Measurements from ENCODE around the gene PTAR1. TPM values are rescaled to one million over a fixed set of nuclear protein-coding genes. Genes with fewer than 3 reads are reported as not detected.

Gene PTAR1
- total and polyA plus RNA-seq, 8 donors = 49.5 to 117 (median 73.1) TPM

- Histone ChIP-seq H3K9me3 (no peaks in the 10 kb centered on the region), H3K36me3 (peaks cover 0 to 15% of the 10 kb centered on the region in 2 donors), H3K27ac (no peak overlapping the region), H3K4me1 (peaks cover 2 to 47% of the 10 kb centered on the region in 2 donors), H3K27me3 (no peaks in the 10 kb centered on the region), H3K4me3 (no peak overlapping the region)
- intact Hi-C loops (cut with DNase I) = no loop called here
- TF ChIP-seq CTCF (IDR thresholded peaks at IDR 0.05) = no peak
- no peak for DNase-seq
- no peak for ATAC-seq
These were observed 6.0 kb downstream of the PTAR1 start for GRCh38 chr9:69753830-69754229.

GRCh38 chr9:69750085-69750484, 9.7 kb downstream of the PTAR1 start:
- no peaks in the 10 kb centered on the region for H3K9me3 ChIP-seq
- H3K27me3 ChIP-seq = no peaks in the 10 kb centered on the region
- DNase-seq (no peak), ATAC-seq (no peak)
- no peak overlapping the region for H3K27ac ChIP-seq
- H3K4me3 ChIP-seq = no peak overlapping the region
- peaks cover 0 to 19% of the 10 kb centered on the region in 2 donors for H3K36me3 ChIP-seq
- TF ChIP-seq CTCF (IDR thresholded peaks at IDR 0.05) = no peak
- intact Hi-C loops (cut with DNase I) = no loop called here
- peaks cover 0 to 38% of the 10 kb centered on the region in 2 donors for H3K4me1 ChIP-seq

- DNase-seq = no peak
- intact Hi-C loops (cut with DNase I) = no loop called here
- no peak for TF ChIP-seq CTCF (IDR thresholded peaks at IDR 0.05)
- peaks cover 0 to 28% of the 10 kb centered on the region in 2 donors for H3K4me1 ChIP-seq
- no peak overlapping the region for H3K4me3 ChIP-seq
- H3K27me3 ChIP-seq = no peaks in the 10 kb centered on the region
- peaks cover 0 to 25% of the 10 kb centered on the region in 2 donors for H3K36me3 ChIP-seq
- H3K9me3 ChIP-seq = no peaks in the 10 kb centered on the region
- no peak overlapping the region for H3K27ac ChIP-seq
- no peak for ATAC-seq
These were observed 11.5 kb downstream of the PTAR1 start for GRCh38 chr9:69748304-69748703.

- Histone ChIP-seq H3K27me3 (no peaks in the 10 kb centered on the region), H3K27ac (peak overlapping the region in 1 of 2 donors; percentile 83), H3K4me3 (no peak overlapping the region), H3K4me1 (peaks cover 0 to 24% of the 10 kb centered on the region in 2 donors), H3K36me3 (peaks cover 0 to 25% of the 10 kb centered on the region in 2 donors), H3K9me3 (no peaks in the 10 kb centered on the region)
- ATAC-seq (peak; percentile 27), DNase-seq (no peak)
- intact Hi-C loops (cut with DNase I) = no loop called here
- TF ChIP-seq CTCF (IDR thresholded peaks at IDR 0.05) = no peak
These were observed 12.8 kb downstream of the PTAR1 start for GRCh38 chr9:69746859-69747560.

- DNase-seq (peak in 1 of 4 donors; percentile 36), ATAC-seq (peak; percentile 44)
- TF ChIP-seq CTCF (IDR thresholded peaks at IDR 0.05) = no peak
- Histone ChIP-seq H3K4me3 (no peak overlapping the region), H3K36me3 (peaks cover 0 to 25% of the 10 kb centered on the region in 2 donors), H3K4me1 (peaks cover 0 to 24% of the 10 kb centered on the region in 2 donors), H3K27ac (peak overlapping the region in 1 of 2 donors; percentile 83), H3K27me3 (no peaks in the 10 kb centered on the region), H3K9me3 (no peaks in the 10 kb centered on the region)
- intact Hi-C loops (cut with DNase I) = no loop called here
These were observed 13.9 kb downstream of the PTAR1 start for GRCh38 chr9:69745716-69746437.

Data from left lung (tissue), 10 donors.